ENCODE results near the gene COL8A1. TPM values are rescaled to one million over a fixed set of nuclear protein-coding genes. Genes with fewer than 3 reads are reported as not detected.

COL8A1 gene
- total RNA-seq, 2 experiments from 2014 or later: not detected

DNA sequence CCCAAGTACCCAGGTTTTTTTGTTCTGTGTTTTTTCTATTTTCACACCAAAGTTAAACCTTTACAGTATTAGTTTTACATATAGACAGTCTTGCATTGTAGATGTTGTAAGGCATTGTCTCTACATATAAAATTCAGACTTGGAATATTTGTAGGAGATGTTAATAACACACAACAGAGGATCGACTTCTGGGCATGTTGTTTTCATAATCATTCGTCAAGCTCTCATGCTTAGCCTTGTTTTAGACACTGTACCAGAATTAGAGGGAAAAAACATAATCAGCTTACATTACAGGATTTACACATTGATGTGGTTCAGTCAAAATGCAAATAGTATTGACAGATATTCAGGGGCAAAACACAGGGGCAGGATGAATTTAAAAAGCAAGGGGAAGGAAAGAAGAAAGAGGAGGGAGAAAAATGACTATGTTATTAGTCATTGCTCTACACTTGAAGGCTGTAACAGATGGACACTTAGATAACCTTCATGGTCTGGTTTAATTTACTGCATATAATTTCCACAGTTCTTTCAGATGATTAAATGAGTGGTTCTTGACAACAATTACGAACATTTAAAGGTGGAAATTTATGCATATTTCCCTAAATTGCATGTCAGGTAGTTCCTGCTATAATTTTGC, 186.7 kb downstream of the COL8A1 start:
- H3K27ac ChIP-seq (ENCODE audit: low read depth in 1 of 2, low read length in 2 of 2): no peak overlapping the region
- no peak for TF ChIP-seq CTCF (IDR thresholded peaks at IDR 0.05)
- intact Hi-C loops (cut with DNase I, micrococcal nuclease): no loop called here
- H3K9me3 ChIP-seq (ENCODE audit: control insufficient read depth in 1 of 2, insufficient read depth in 1 of 2, low read length in 2 of 2): no peaks in the 10 kb centered on the region
- Mint-ChIP-seq H3K27me3 (no peaks in the 10 kb centered on the region), H3K4me1 (ENCODE audit: low read depth) (peaks cover 27% of the 10 kb centered on the region), H3K36me3 (ENCODE audit: low read depth) (peaks cover 5% of the 10 kb centered on the region), H3K9me3 (no peaks in the 10 kb centered on the region), H3K27ac (no peak overlapping the region), H3K4me3 (no peak overlapping the region)
- H3K4me1 ChIP-seq (ENCODE audit: insufficient read depth, low read length): no peaks in the 10 kb centered on the region
- ATAC-seq (ENCODE audit: poor library complexity): no peak
- H3K4me3 ChIP-seq (ENCODE audit: low read length): no peak overlapping the region
- no peak for DNase-seq
- no peaks in the 10 kb centered on the region for H3K36me3 ChIP-seq (ENCODE audit: insufficient read depth, low read length)
- CTCF ChIA-PET: interaction anchor here (1.7 to 2.0 kb wide), 2 partner anchors 15 to 17 kb away, joined by 4 to 6 read pairs; no protein-coding TSS in a partner anchor
- H3K27me3 ChIP-seq (ENCODE audit: control insufficient read depth in 1 of 2, insufficient read depth in 2 of 2, low read length in 2 of 2): no peaks in the 10 kb centered on the region
- POLR2A ChIA-PET: no interaction called here

GRCh38 chr3:99829844-99830243, 191.4 kb downstream of the COL8A1 start:
- no peaks in the 10 kb centered on the region for H3K36me3 Mint-ChIP-seq (ENCODE audit: low read depth)
- DNase-seq: no peak
- no peak overlapping the region for H3K4me3 ChIP-seq (ENCODE audit: low read length)
- intact Hi-C loops (cut with DNase I, micrococcal nuclease): loop anchor here in 1 of 2 experiments (10.0 kb wide), 1 partner anchor 235 kb away; no protein-coding TSS in a partner anchor
- H3K9me3 ChIP-seq (ENCODE audit: control insufficient read depth in 1 of 2, insufficient read depth in 1 of 2, low read length in 2 of 2): no peaks in the 10 kb centered on the region
- no peak overlapping the region for H3K27ac Mint-ChIP-seq
- TF ChIP-seq CTCF (IDR thresholded peaks at IDR 0.05): no peak
- H3K27me3 ChIP-seq (ENCODE audit: control insufficient read depth in 1 of 2, insufficient read depth in 2 of 2, low read length in 2 of 2): no peaks in the 10 kb centered on the region
- H3K4me1 ChIP-seq (ENCODE audit: insufficient read depth, low read length): no peaks in the 10 kb centered on the region
- no peaks in the 10 kb centered on the region for H3K9me3 Mint-ChIP-seq
- CTCF ChIA-PET: interaction anchor here (1.7 kb wide), 1 partner anchor 760 kb away, joined by 4 read pairs; no protein-coding TSS in a partner anchor
- H3K4me1 Mint-ChIP-seq (ENCODE audit: low read depth): peaks cover 5% of the 10 kb centered on the region
- POLR2A ChIA-PET: no interaction called here
- H3K27me3 Mint-ChIP-seq: no peaks in the 10 kb centered on the region
- no peak overlapping the region for H3K27ac ChIP-seq (ENCODE audit: low read depth in 1 of 2, low read length in 2 of 2)
- ATAC-seq (ENCODE audit: poor library complexity): no peak
- no peaks in the 10 kb centered on the region for H3K36me3 ChIP-seq (ENCODE audit: insufficient read depth, low read length)
- no peak overlapping the region for H3K4me3 Mint-ChIP-seq

DNA sequence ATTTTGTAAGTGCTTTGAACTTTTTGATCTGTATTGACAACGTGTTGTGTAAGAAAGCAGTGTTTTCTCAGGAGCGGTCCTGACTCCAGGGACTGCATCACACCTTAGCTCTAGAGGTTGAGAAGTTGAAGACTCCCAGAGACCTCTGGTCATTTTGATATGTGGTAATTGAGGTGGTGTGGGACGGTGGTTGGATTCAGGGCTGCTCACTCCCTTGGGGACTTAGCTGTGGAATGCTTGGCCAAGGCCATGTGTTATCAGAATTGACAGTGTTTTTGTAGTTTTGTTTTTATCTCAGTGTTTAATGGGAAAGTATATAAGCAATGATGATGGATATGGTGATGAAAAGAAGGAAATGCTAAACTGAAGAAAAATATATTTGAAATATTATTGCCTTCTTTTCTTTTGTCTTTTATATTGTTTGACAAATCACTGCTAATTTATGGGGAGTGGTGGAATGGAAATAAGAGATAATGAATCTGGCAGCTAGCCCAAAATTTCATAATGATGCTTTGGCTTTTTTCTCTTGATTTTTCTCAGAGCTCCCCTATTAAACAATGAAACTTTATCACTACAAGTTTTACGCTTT, 195.3 kb downstream of the COL8A1 start:
- Histone ChIP-seq H3K9me3 (ENCODE audit: control insufficient read depth in 1 of 2, insufficient read depth in 1 of 2, low read length in 2 of 2) (no peaks in the 10 kb centered on the region), H3K27me3 (ENCODE audit: control insufficient read depth in 1 of 2, insufficient read depth in 2 of 2, low read length in 2 of 2) (no peaks in the 10 kb centered on the region), H3K36me3 (ENCODE audit: insufficient read depth, low read length) (no peaks in the 10 kb centered on the region), H3K4me3 (ENCODE audit: low read length) (no peak overlapping the region), H3K27ac (ENCODE audit: low read depth in 1 of 2, low read length in 2 of 2) (no peak overlapping the region), H3K4me1 (ENCODE audit: insufficient read depth, low read length) (no peaks in the 10 kb centered on the region)
- POLR2A ChIA-PET: interaction anchor here (0.9 kb wide), 1 partner anchor 17 kb away, joined by 3 read pairs; no protein-coding TSS in a partner anchor
- TF ChIP-seq CTCF (IDR thresholded peaks at IDR 0.05): no peak
- no peak overlapping the region for H3K27ac Mint-ChIP-seq
- intact Hi-C loops (cut with DNase I, micrococcal nuclease): loop anchor here (1.0 to 10.0 kb wide), 4 partner anchors 231 to 760 kb away; no protein-coding TSS in a partner anchor
- CTCF ChIA-PET: no interaction called here
- DNase-seq (no peak), ATAC-seq (ENCODE audit: poor library complexity) (no peak)
- no peaks in the 10 kb centered on the region for H3K27me3 Mint-ChIP-seq
- no peak overlapping the region for H3K4me3 Mint-ChIP-seq
- no peaks in the 10 kb centered on the region for H3K9me3 Mint-ChIP-seq
- H3K36me3 Mint-ChIP-seq (ENCODE audit: low read depth): no peaks in the 10 kb centered on the region
- no peaks in the 10 kb centered on the region for H3K4me1 Mint-ChIP-seq (ENCODE audit: low read depth)

Measured in CD4-positive, alpha-beta T cell (primary cell).